VCaP (cell line): Measurements from ENCODE around the gene PPP4R3B.
A peak's percentile ranks its signal among the peaks of the same experiment; 100 is the strongest.

Source experiments
- H3K27ac ChIP-seq: fragments of 450-650 bp; 2 replicates; pipeline ENCODE4 v1.5.1; 2017
- TF ChIP-seq, protein P1 (sequence below): fragments of 450-650 bp; conservative IDR thresholded peaks from 2 replicates; pipeline ENCODE4 v1.5.1; 2017; ENCODE audit warnings: mild to moderate bottlenecking, moderate library complexity

Gene PPP4R3B

DNA sequence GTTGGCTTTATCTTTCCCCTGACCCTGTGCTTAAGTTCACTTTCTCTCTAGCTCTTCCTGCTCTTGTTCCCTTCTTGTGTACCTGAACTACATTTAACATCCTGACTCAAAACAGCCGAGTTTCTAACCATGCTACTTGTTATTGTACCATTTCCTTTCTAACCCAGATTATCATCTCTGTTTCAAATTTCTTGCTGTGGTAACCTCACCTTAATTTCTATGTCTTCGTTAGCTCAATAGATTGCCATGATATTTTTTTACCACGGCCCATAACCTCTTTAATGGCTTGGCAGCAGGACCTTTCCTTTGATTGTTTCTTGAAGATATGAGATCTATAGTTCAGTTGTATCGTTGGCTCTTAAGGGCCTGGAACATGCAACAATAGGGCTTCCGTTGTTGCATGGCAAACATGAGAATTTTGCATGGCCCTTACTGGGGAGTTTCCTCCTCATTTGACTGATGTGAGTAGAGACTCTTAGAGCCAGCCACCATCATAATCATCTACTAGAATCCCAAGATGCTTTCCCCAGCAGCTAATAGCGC, 86.8 kb downstream of the PPP4R3B start:
- TF ChIP-seq, protein P1, sequence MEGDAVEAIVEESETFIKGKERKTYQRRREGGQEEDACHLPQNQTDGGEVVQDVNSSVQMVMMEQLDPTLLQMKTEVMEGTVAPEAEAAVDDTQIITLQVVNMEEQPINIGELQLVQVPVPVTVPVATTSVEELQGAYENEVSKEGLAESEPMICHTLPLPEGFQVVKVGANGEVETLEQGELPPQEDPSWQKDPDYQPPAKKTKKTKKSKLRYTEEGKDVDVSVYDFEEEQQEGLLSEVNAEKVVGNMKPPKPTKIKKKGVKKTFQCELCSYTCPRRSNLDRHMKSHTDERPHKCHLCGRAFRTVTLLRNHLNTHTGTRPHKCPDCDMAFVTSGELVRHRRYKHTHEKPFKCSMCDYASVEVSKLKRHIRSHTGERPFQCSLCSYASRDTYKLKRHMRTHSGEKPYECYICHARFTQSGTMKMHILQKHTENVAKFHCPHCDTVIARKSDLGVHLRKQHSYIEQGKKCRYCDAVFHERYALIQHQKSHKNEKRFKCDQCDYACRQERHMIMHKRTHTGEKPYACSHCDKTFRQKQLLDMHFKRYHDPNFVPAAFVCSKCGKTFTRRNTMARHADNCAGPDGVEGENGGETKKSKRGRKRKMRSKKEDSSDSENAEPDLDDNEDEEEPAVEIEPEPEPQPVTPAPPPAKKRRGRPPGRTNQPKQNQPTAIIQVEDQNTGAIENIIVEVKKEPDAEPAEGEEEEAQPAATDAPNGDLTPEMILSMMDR: no peak
- H3K27ac ChIP-seq: no peak overlapping the region

DNA sequence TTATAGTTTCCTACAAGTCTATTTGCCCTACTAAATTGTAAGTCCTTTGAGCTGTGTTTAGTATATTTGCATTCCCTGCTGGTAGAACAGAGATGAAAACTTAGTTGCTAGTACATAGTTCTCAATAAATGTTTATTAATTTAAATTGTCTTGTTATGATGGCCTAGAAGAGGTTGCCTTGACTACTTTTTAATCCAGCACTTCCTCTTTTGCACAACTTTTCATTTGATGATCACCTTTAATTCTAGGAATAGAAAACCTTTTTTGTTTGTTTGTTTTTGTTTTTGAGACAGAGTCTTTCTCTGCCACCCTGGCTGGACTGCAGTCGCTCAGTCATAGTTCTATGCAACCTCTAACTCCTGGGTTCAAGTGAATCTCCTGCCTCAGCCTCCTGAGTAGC, 91.2 kb downstream of the PPP4R3B start:
- TF ChIP-seq, protein P1: no peak
- no peak overlapping the region for H3K27ac ChIP-seq

DNA sequence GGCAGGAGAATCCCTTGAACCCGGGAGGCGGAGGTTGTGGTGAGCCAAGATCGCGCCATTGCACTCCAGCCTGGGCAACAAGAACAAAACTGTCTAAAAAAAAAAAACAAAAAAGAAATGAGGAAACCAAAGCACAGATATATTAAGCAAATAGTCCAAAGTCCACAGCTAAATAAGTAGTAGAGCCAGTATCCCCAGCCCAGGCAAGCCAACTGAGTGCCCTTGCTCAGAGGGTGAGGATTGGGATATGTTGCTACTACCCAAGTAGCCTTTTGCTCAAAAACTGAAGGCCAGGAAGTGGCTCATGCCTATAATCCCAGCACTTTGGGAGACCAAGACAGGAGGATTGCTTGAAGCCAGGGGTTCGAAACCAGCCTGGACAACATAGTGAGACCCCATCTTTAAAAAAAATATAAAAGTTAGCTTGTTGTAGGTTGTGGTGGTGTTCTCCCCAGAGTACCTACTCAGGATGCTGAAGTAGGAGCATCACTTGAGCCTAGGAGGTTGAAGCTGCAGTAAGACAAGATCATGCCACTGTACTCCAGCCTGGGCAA, 92.5 kb downstream of the PPP4R3B start:
- TF ChIP-seq, protein P1: no peak
- H3K27ac ChIP-seq: no peak overlapping the region

DNA sequence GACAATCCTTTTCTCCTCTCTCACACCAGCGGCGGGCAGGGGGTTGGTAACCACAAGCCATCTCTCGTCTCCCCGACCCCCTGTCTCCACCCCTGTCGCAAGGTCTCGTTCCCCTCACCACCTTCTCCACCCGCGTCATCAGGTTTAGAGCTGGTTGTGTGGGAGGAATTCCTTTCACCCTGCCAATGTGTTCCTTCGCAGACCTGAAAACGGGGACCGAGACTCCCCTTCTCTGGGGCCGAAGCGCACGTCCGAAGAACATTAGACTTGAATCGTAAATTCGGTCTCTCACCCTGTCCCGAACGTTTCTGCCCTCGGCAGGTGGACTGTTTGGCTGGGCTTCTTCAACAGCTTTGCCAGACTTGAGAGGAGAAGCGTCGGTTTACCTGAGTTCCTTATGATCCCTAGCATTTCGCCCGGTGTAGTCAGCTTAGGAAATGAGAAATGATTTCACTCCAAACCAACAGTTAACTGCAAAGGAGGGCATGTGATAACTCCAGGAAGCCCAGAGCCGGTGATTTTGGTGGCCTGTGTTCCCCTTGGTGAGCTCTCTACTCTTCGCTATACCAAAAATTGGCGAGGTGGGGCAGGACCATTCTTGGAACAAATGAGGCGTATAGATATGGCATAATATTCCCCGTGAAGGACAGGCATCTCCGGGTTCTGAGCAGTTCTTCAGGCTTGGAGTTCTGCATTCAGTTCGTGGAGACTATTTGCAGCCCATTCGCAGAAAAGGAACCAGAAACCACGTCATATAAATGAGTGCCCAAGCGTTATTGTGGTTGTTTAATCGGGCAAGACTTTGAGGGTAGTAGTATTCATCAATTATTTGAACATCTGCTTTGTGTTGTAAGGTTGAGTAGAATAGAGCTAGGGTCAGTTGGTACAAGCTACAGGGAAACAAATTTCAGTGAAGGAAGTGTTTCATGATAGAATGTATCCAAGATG, 97.2 kb downstream of the PPP4R3B start:
- H3K27ac ChIP-seq: peak overlapping the region; percentile 76
- TF ChIP-seq, protein P1: no peak

DNA sequence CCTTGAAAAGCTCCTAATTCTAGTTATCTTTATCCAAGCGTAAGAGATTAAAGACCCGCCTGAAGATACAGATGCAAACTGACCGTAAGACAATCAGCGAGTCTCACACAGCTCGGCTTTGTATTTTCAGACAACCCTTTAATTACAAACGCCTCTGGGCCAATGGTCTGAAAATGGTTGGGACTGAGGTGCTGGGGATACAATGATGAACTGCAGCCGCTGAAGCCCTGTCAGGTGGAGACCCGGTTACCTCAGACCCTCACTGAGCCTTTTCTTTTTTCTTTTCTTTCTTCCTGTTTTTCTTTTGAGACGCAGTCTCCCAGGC, 98.6 kb downstream of the PPP4R3B start:
- H3K27ac ChIP-seq: peak overlapping the region; percentile 76
- TF ChIP-seq, protein P1: no peak

DNA sequence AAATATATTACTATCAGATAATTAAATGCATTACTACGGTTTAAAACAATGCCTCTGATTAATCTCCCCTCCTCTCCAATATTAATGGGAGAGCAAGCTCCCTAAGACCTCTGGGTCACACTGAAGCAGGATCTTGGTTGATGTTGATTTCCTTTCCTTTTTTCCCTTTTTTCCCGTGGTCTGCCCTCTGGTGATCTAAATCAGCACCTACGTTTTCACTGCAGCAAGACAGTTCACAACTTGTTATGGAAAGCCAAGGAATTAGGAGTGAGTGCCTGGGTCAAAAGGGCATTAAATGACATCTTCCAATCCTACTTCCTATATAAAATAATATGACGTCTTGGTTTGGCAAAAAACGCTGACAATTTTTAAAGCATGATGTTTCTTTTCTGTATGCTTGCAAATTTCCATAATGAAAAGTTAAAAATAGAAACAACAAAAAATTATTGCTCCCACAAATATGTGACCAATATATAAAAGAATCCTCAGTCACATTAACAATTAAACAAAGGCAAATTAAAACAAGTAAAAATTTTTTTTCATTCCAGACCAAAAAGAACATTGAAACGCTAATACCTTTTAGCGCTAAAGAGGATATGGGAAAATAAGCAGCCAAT, 105.8 kb downstream of the PPP4R3B start:
- TF ChIP-seq, protein P1: peak; percentile 76
- no peak overlapping the region for H3K27ac ChIP-seq

DNA sequence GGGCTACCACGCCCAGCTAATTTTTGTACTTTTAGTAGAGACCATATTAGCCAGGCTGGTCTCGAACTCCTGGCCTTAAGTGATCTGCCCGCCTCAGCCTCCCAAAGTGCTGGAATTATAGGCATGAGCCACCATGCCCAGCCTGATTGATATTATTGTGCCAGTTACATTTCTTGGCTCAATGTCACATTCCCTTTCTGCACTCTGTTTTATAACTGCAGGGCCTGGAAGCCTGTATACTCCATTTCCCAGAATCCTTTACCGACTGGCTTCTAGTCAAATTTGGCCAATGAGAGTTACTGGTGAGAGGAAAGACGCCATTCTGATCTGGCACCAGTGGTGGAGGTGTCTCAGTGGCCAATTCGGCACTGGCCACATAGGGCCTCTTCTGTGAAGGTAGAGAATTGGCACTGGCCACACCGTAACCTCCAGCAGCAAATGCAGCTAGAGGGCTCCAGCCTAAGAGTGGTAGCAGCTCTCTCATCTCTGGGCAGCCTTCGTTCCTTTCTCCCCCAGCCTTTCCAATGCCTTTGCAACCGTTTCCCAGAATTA, 114.8 kb downstream of the PPP4R3B start:
- TF ChIP-seq, protein P1: no peak
- H3K27ac ChIP-seq: no peak overlapping the region
